Bronchial epithelial cell (primary cell): ENCODE results near the gene E2F7. TPM values are rescaled to one million over a fixed set of nuclear protein-coding genes. Genes with fewer than 3 reads are reported as not detected.
"Not testable (repeated sequence)": the region's sequence is repeated elsewhere in the genome, so short reads cannot be mapped to it uniquely, and the experiment has no call there.

ENCODE experiments used
- DNase-seq: peaks from one replicate; pipeline ENCODE4 v3.0.0-alpha.2; 2010; ENCODE audit warnings: low read depth
- FAIRE-seq: peaks from 2 replicates; lab custom pipeline; 2011; peaks lifted over from hg19 to GRCh38; lab: Jason Lieb, UNC
- H3K27me3 ChIP-seq: 2 replicates; pipeline ENCODE4 v1.5.1; 2011; ENCODE audit warnings: low read length; ENCODE audit not compliant: control insufficient read depth, insufficient read depth
- H3K36me3 ChIP-seq: 2 replicates; pipeline ENCODE4 v1.5.1; 2011; ENCODE audit warnings: low read length; ENCODE audit not compliant: control insufficient read depth, insufficient read depth
- H3K4me3 ChIP-seq: 2 replicates; pipeline ENCODE4 v1.5.1; 2011; ENCODE audit warnings: mild to moderate bottlenecking, low read depth, low read length, control low read depth
- CTCF ChIP-seq: IDR thresholded peaks from 2 replicates; pipeline ENCODE4 v1.5.1; 2011; ENCODE audit warnings: mild to moderate bottlenecking, moderate library complexity, low read length, control low read depth, inconsistent platforms; ENCODE audit not compliant: insufficient read depth, severe bottlenecking
- total RNA-seq: library from RNA; depleted of rRNA; stranded (reverse); fragments of >200 nt; gene quantifications from 2 replicates; pipeline ENCODE4 v1.2.1, GENCODE V29; 2014

Gene E2F7
- total RNA-seq, 1 donor from 2014 or later, result 3.4 TPM

GRCh38 chr12:77089686-77090220 is 24.4 kb upstream of the E2F7 start:
- Histone ChIP-seq H3K4me3 (no peak overlapping the region), H3K36me3 (no peaks in the 10 kb centered on the region), H3K27me3 (no peaks in the 10 kb centered on the region)
- FAIRE-seq (no peak), DNase-seq (no peak)
- TF ChIP-seq CTCF, result no peak

- DNase-seq (peak; percentile 88), FAIRE-seq (peak; percentile 79)
- Histone ChIP-seq H3K27me3 (no peaks in the 10 kb centered on the region), H3K4me3 (no peak overlapping the region), H3K36me3 (no peaks in the 10 kb centered on the region)
- TF ChIP-seq CTCF, result no peak
Measured at GRCh38 chr12:77087427-77087826, 22.1 kb upstream of the E2F7 start.

GRCh38 chr12:77082021-77082420 is 16.7 kb upstream of the E2F7 start:
- Histone ChIP-seq H3K4me3 (no peak overlapping the region), H3K27me3 (no peaks in the 10 kb centered on the region), H3K36me3 (no peaks in the 10 kb centered on the region)
- FAIRE-seq (no peak), DNase-seq (no peak)
- TF ChIP-seq CTCF, result no peak

GRCh38 chr12:77079631-77080030 is 14.3 kb upstream of the E2F7 start:
- Histone ChIP-seq H3K36me3 (no peaks in the 10 kb centered on the region), H3K27me3 (no peaks in the 10 kb centered on the region), H3K4me3 (no peak overlapping the region)
- no peak for FAIRE-seq
- no peak for TF ChIP-seq CTCF
- DNase-seq, result no peak

- TF ChIP-seq CTCF, result no peak
- FAIRE-seq (no peak), DNase-seq (no peak)
- Histone ChIP-seq H3K27me3 (no peaks in the 10 kb centered on the region), H3K4me3 (no peak overlapping the region), H3K36me3 (no peaks in the 10 kb centered on the region)
Measured at GRCh38 chr12:77078231-77078630, 12.9 kb upstream of the E2F7 start.

DNA sequence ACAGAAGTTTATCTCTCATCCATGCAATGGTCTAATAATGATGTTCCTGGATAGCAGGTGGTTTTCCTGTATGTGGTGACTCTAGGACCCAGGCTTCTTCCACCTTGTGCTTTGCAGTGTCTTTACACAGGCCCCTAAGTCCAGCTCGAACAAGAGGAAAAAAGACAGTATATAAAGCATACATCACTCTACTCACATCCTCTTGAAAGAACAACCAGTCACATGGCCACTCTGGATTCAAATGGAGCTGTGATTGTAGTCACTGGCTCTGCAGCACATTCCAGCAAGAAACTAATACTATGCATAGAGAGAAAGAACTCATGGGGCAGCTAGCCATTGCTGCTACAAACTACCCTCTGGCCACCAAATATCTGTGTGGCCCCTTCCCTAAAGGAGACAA is 11.5 kb upstream of the E2F7 start:
- DNase-seq, result no peak
- FAIRE-seq, result no peak
- Histone ChIP-seq H3K27me3 (no peaks in the 10 kb centered on the region), H3K4me3 (no peak overlapping the region), H3K36me3 (no peaks in the 10 kb centered on the region)
- TF ChIP-seq CTCF, result no peak

- not testable (repeated sequence) for H3K4me3 ChIP-seq, H3K27me3 ChIP-seq, H3K36me3 ChIP-seq, DNase-seq, FAIRE-seq
Measured at GRCh38 chr12:77073894-77074293, 8.5 kb upstream of the E2F7 start.
